ENCODE measurements around the gene APOL1. TPM values are rescaled to one million over a fixed set of nuclear protein-coding genes. Genes with fewer than 3 reads are reported as not detected.

Gene APOL1
- total and polyA plus RNA-seq, 2 of the 13 experiments (the other 11 are each of a cell fraction or from before 2014, with no cell fraction given) = 20.3 to 75.0 TPM

GRCh38 chr22:36239401-36240171 is 13.3 kb upstream of the APOL1 start, which contains the start of gene APOL2 (continued):
- TF ChIP-seq HMGXB3 (CRISPR knock-in tag; IDR thresholded peaks at IDR 0.05; ENCODE audit: borderline replicate concordance) = no peak
- peak; percentile 57; the same call in 1 of the 2 replicates for TF ChIP-seq TOPORS (CRISPR knock-in tag; IDR thresholded peaks at IDR 0.05)
- TF ChIP-seq, protein P1, sequence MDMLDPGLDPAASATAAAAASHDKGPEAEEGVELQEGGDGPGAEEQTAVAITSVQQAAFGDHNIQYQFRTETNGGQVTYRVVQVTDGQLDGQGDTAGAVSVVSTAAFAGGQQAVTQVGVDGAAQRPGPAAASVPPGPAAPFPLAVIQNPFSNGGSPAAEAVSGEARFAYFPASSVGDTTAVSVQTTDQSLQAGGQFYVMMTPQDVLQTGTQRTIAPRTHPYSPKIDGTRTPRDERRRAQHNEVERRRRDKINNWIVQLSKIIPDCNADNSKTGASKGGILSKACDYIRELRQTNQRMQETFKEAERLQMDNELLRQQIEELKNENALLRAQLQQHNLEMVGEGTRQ (IDR thresholded peaks at IDR 0.05; ENCODE audit: low read depth, low read length) = 0 out of 2 replicates have a peak, but pooled peaks have one; percentile 7
- TF ChIP-seq, protein P1 (CRISPR knock-in tag; IDR thresholded peaks at IDR 0.05; ENCODE audit: borderline replicate concordance) = no peak
- 0 out of 2 replicates have a peak, but pooled peaks have one; percentile 47 for TF ChIP-seq ERF (CRISPR knock-in tag; IDR thresholded peaks at IDR 0.05)
- peak; percentile 95 for TF ChIP-seq SIN3A (IDR thresholded peaks at IDR 0.05; ENCODE audit: borderline replicate concordance, low read depth, low read length)
- TF ChIP-seq POLR2G (IDR thresholded peaks at IDR 0.05; ENCODE audit: low read depth, low read length) = peak; percentile 81
- no peak for TF ChIP-seq RORA (CRISPR knock-in tag; IDR thresholded peaks at IDR 0.05)
- TF ChIP-seq FIP1L1 (IDR thresholded peaks at IDR 0.05; ENCODE audit: borderline replicate concordance, insufficient read depth, low read depth, low read length) = no peak
- TF ChIP-seq MTF1 (CRISPR knock-in tag; IDR thresholded peaks at IDR 0.05) = no peak
- TF ChIP-seq SP140L (CRISPR knock-in tag; IDR thresholded peaks at IDR 0.05; ENCODE audit: borderline replicate concordance) = 0 out of 2 replicates have a peak, but pooled peaks have one; percentile 15
- TF ChIP-seq ZNF790 (CRISPR knock-in tag; IDR thresholded peaks at IDR 0.05; ENCODE audit: borderline replicate concordance) = no peak
- TF ChIP-seq ZNF124 (CRISPR knock-in tag; IDR thresholded peaks at IDR 0.05) = no peak
- no peak for TF ChIP-seq PCBP2 (optimal IDR thresholded peaks at IDR 0.05; ENCODE audit: low read depth, low read length, poor library complexity, severe bottlenecking)
- peak; percentile 53 for TF ChIP-seq STAG1 (CRISPR knock-in tag; IDR thresholded peaks at IDR 0.05)
- TF ChIP-seq ZNF549 (CRISPR knock-in tag; IDR thresholded peaks at IDR 0.05) = no peak
